Ascending aorta (tissue), 2 donors: ENCODE results near the gene MEIS2. TPM values are rescaled to one million over a fixed set of nuclear protein-coding genes. Genes with fewer than 3 reads are reported as not detected.
"Not testable (repeated sequence)": the region's sequence is repeated elsewhere in the genome, so short reads cannot be mapped to it uniquely, and the experiment has no call there.

Experiments used
- DNase-seq, 2 donors: peaks; one replicate each; pipeline ENCODE4 v3.0.0-alpha.2; 2019; ENCODE audit warnings: low spot score in 2 of 2
- H3K27ac ChIP-seq, 2 donors: fragments of 200-600 bp; sonication (generic); one replicate each; pipeline ENCODE4 v1.5.1; 2016 to 2017; ENCODE audit warnings: mild to moderate bottlenecking in 1 of 2
- H3K27me3 ChIP-seq: fragments of 200-600 bp; sonication (generic); one replicate; pipeline ENCODE4 v1.5.1; 2017
- H3K36me3 ChIP-seq, 2 donors: fragments of 200-600 bp; sonication (generic); one replicate each; pipeline ENCODE4 v1.5.1; 2016
- H3K4me1 ChIP-seq, 2 donors: fragments of 200-600 bp; sonication (generic); one replicate each; pipeline ENCODE4 v1.5.1; 2016 to 2017; ENCODE audit warnings: mild to moderate bottlenecking in 1 of 2
- H3K4me3 ChIP-seq, 2 donors: fragments of 200-600 bp; sonication (generic); one replicate each; pipeline ENCODE4 v1.5.1; 2016 to 2017; ENCODE audit warnings: mild to moderate bottlenecking in 1 of 2
- H3K9me3 ChIP-seq, 2 donors: fragments of 200-600 bp; sonication (generic); one replicate each; pipeline ENCODE4 v1.5.1; 2016
- intact Hi-C: fragments of 100-400 bp; cut with DNase I; formaldehyde crosslinking; loops from one replicate; pipeline ENCODE4 v1.15.1; 2023
- total RNA-seq: library from RNA; depleted of rRNA; stranded (reverse); fragments of >200 nt; gene quantifications from one replicate; pipeline ENCODE4 v1.1.0, GENCODE V29; 2016
- TF ChIP-seq, protein P1 (sequence below), 3 experiments: fragments of 200-600 bp in 2 of 3; fragments of 450-650 bp in 1 of 3; sonication (generic) in 2 of 3; IDR thresholded peaks; one replicate each; pipeline ENCODE4 v1.5.1; 2016 to 2019; ENCODE audit warnings: antibody characterized with exemption in 3 of 3, mild to moderate bottlenecking in 1 of 3, moderate library complexity in 1 of 3

Gene MEIS2
- total RNA-seq, 1 donor from 2014 or later = 11.5 TPM

DNA sequence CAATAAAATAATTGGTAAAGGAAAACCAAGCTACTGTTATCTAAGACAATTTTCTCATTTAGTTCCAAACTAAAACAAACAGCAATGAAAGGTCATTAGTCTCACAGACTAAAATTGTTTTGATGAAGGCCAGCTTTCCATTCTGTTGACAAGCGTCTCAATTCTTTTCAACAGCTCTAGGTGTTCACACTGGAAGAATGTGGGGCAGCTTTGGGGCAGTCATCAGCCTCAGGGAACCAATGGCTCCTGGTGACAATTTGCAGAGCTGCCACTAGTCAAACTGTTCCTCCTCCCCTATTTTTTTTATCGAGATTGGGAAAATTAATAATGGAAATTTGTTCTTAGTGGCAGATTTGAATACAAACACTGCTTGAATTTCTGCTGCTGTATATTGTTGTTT lies 104.2 kb downstream of the MEIS2 start:
- Histone ChIP-seq H3K9me3 (no peaks in the 10 kb centered on the region), H3K4me1 (no peaks in the 10 kb centered on the region), H3K36me3 (no peaks in the 10 kb centered on the region), H3K27ac (no peak overlapping the region), H3K27me3 (no peaks in the 10 kb centered on the region), H3K4me3 (no peak overlapping the region)
- DNase-seq = no peak
- TF ChIP-seq, protein P1, sequence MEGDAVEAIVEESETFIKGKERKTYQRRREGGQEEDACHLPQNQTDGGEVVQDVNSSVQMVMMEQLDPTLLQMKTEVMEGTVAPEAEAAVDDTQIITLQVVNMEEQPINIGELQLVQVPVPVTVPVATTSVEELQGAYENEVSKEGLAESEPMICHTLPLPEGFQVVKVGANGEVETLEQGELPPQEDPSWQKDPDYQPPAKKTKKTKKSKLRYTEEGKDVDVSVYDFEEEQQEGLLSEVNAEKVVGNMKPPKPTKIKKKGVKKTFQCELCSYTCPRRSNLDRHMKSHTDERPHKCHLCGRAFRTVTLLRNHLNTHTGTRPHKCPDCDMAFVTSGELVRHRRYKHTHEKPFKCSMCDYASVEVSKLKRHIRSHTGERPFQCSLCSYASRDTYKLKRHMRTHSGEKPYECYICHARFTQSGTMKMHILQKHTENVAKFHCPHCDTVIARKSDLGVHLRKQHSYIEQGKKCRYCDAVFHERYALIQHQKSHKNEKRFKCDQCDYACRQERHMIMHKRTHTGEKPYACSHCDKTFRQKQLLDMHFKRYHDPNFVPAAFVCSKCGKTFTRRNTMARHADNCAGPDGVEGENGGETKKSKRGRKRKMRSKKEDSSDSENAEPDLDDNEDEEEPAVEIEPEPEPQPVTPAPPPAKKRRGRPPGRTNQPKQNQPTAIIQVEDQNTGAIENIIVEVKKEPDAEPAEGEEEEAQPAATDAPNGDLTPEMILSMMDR (IDR thresholded peaks at IDR 0.05) = no peak
- intact Hi-C loops = no loop called here

GRCh38 chr15:36994790-36995189 lies 105.6 kb downstream of the MEIS2 start:
- Histone ChIP-seq H3K4me3 (no peak overlapping the region), H3K27ac (no peak overlapping the region), H3K27me3 (no peaks in the 10 kb centered on the region), H3K9me3 (no peaks in the 10 kb centered on the region), H3K4me1 (no peaks in the 10 kb centered on the region), H3K36me3 (no peaks in the 10 kb centered on the region)
- no peak for DNase-seq
- intact Hi-C loops = no loop called here
- TF ChIP-seq, protein P1 (IDR thresholded peaks at IDR 0.05) = no peak

DNA sequence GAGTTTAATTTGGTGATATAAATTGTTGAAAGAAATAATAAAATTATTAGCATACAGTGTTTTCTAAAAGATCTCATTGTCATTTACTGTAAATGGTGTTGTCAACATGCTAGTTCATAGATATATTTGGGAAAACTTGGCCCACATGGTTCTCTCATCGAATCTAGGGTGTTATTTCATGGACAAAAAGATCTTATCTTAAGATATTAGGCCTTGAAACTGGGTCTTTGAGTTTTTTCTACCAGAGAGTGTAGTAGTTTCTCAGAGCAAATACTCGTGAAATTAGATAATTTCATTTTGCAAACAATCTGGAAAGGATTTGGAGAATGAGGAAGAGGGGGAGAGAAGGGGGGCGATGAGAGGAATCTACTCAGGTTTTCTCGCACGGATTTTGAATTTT lies 107.9 kb downstream of the MEIS2 start:
- Histone ChIP-seq H3K9me3 (no peaks in the 10 kb centered on the region), H3K4me3 (no peak overlapping the region), H3K4me1 (no peaks in the 10 kb centered on the region), H3K27me3 (no peaks in the 10 kb centered on the region), H3K36me3 (no peaks in the 10 kb centered on the region), H3K27ac (no peak overlapping the region)
- TF ChIP-seq, protein P1 (IDR thresholded peaks at IDR 0.05) = no peak
- DNase-seq = no peak
- intact Hi-C loops = no loop called here

- peaks cover 7 to 8% of the 10 kb centered on the region in 2 donors for H3K9me3 ChIP-seq
- H3K36me3 ChIP-seq = no peaks in the 10 kb centered on the region
- H3K27ac ChIP-seq = no peak overlapping the region
- DNase-seq = no peak
- no peak overlapping the region for H3K4me3 ChIP-seq
- no peaks in the 10 kb centered on the region for H3K4me1 ChIP-seq
- TF ChIP-seq, protein P1 (IDR thresholded peaks at IDR 0.05) = no peak
- H3K27me3 ChIP-seq = no peaks in the 10 kb centered on the region
- intact Hi-C loops = no loop called here
Observed at GRCh38 chr15:36988947-36989346, 111.4 kb downstream of the MEIS2 start.

DNA sequence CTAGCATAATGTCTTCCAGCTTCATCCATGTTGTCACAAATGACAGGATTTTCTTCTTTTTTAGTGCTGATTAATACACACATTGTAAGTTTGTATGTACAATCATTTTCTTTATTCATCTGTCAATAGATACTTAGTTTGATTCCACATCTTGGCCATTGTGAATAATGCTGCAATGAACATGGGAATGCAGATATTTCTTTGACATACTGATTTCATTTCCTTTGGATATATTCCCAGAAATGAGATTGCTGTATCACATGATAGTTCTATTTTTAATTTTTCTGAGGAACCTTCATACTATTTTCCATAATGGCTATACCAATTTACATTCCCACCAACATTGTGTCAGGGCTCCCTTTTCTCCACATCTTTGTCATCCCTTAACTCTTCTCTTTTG lies 117.9 kb downstream of the MEIS2 start:
- Histone ChIP-seq H3K4me3 (no peak overlapping the region), H3K27me3 (no peaks in the 10 kb centered on the region), H3K9me3 (peaks cover 7 to 12% of the 10 kb centered on the region in 2 donors), H3K27ac (no peak overlapping the region), H3K36me3 (no peaks in the 10 kb centered on the region), H3K4me1 (no peaks in the 10 kb centered on the region)
- intact Hi-C loops = no loop called here
- TF ChIP-seq, protein P1 (IDR thresholded peaks at IDR 0.05) = no peak
- DNase-seq = no peak

GRCh38 chr15:36980281-36980680 lies 120.1 kb downstream of the MEIS2 start:
- intact Hi-C loops, H3K27ac ChIP-seq, DNase-seq, H3K27me3 ChIP-seq, H3K4me3 ChIP-seq, H3K36me3 ChIP-seq, H3K4me1 ChIP-seq: not testable (repeated sequence)
- H3K9me3 ChIP-seq = peaks cover 7 to 12% of the 10 kb centered on the region in 2 donors
